ENCODE measurements around the gene SUMF1. TPM values are rescaled to one million over a fixed set of nuclear protein-coding genes. Genes with fewer than 3 reads are reported as not detected.
A peak's percentile ranks its signal among the peaks of the same experiment; 100 is the strongest.

The SUMF1 gene
- total RNA-seq, 1 experiment from 2014 or later = 87.0 TPM

- DNase-seq (ENCODE audit: low spot score) = no peak
These were observed 50.6 kb downstream of the SUMF1 start for GRCh38 chr3:4416427-4416945.

GRCh38 chr3:4413467-4413866 is 53.6 kb downstream of the SUMF1 start:
- DNase-seq (ENCODE audit: low spot score) = peak; percentile 28

DNA sequence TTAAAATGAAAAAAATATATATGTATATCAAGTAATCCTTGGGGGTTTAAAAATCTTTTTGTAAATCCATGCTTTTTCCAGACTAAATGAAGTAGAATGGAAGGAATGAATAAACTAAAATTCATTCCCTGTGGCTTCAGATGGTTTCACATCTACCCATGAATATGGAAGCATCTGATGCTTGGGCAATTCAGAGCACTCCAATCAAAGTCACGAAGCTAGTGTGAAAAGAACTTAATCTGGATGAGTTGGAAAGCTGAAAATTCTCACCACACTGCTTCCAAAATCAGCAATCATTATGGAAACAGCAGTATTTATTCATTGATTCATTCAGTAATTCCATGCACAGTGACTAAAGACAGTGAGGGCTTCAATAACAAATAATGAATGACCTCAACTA is 55.2 kb downstream of the SUMF1 start:
- DNase-seq (ENCODE audit: low spot score) = no peak

- no peak for DNase-seq (ENCODE audit: low spot score)
These were observed 55.8 kb downstream of the SUMF1 start for GRCh38 chr3:4411236-4411635.

DNA sequence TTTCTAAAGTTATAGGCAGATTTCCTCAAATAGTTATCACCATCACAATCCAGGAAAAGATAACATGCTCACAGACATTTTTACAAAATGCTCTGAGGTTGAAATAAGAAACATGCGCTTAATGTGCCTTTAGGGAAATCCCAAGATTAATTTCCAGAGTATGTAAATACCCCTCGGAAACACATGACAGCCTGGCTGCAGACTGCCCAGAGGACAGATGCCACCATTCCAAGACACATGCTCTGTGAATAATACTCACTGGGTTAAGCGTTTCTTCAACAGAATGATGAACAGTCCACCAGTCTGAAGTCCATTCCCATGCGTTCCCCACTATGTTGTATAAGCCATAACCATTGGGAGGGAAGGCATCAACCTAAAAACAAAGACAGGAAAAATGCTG is 56.5 kb downstream of the SUMF1 start:
- DNase-seq (ENCODE audit: low spot score) = no peak

DNA sequence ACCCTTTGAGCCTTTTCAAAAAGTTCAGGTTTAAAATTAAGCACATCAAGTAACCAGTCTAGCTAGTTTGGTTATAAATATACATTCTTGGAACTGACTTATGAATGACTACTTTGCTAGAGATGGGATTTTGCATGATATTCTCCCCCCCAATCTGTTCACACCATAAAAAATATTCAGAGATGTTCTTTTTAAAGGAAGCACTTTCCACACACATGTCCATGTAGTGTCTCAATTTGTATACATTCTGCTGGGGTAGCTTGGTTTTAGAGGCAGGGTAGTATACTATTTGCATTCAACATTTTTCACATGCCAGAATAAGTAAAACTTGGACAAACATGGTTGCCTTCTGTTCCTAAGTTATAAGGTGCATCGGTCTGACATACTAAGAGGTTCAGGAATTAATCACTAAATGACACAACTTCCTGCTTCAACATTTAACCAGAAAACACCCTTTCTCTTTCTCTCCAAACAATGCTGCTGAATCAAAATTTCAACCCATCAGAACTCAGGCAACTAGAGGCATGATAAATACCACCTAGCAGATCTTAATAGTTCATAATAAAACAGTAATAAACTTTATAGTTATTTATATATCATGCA is 57.0 kb downstream of the SUMF1 start:
- no peak for DNase-seq (ENCODE audit: low spot score)

- DNase-seq (ENCODE audit: low spot score) = no peak
These were observed 57.7 kb downstream of the SUMF1 start for GRCh38 chr3:4409415-4409814.

GRCh38 chr3:4408958-4409357 is 58.1 kb downstream of the SUMF1 start:
- no peak for DNase-seq (ENCODE audit: low spot score)

DNA sequence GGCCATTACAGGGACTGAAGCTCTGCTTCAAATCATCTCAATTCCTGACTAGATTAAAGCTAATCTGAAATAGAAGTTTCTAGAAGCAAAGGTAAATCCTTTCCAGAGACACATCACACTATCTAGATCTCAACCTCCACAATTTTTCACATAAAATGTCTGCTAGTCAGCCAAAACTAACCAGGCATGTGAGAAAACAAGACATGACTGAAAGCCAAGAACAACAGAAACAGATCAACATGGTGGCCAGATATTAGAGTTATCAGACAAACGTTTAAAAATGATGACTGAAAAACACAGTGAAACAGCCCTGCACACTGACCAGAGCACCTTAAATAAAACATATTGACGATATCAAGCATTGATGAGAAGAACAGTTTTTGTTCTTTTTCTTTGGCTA is 59.1 kb downstream of the SUMF1 start:
- no peak for DNase-seq (ENCODE audit: low spot score)

GRCh38 chr3:4406746-4407568 is 60.1 kb downstream of the SUMF1 start:
- DNase-seq (ENCODE audit: low spot score) = no peak

GRCh38 chr3:4404881-4405280 is 62.2 kb downstream of the SUMF1 start:
- DNase-seq (ENCODE audit: low spot score) = no peak

GRCh38 chr3:4401441-4401840 is 65.6 kb downstream of the SUMF1 start:
- DNase-seq (ENCODE audit: low spot score) = no peak

GRCh38 chr3:4399476-4399875 is 67.6 kb downstream of the SUMF1 start:
- no peak for DNase-seq (ENCODE audit: low spot score)

DNA sequence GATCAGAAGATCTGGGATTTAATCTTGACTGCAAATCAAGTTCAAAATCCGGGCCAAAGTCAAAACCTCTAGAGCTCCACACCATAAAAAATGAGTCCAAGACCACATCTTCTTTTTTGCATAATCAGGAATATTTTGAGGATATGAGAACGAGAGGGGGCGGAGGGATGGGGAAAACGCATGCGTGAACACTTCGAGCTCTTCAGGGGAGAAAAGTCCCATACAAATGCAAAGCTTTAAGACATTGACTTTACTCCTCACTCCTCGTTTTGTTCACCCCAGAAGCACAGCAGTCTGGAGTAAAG is 68.2 kb downstream of the SUMF1 start:
- no peak for DNase-seq (ENCODE audit: low spot score)

GRCh38 chr3:4398120-4398940 is 68.7 kb downstream of the SUMF1 start:
- no peak for DNase-seq (ENCODE audit: low spot score)

- DNase-seq (ENCODE audit: low spot score) = no peak
These were observed 69.6 kb downstream of the SUMF1 start for GRCh38 chr3:4397466-4397865.

DNA sequence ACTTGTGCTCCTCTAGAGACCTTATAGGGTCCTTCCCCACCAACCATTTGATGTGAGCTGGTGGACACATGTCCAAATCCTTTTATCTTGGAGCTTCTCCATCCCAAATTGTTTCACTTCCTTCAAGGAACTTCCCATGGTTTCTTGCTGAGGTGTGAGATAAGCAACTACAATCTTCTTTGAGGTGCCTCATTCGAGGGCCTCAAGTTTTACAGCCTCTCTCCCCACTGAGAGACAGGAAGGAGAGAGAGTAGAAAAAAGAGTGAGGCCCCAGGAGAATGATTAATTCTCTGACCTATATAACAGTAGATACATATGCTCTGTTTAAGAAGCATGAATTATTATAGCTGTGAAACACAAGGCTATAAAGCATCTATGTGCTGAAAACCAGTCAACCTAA is 70.5 kb downstream of the SUMF1 start:
- no peak for DNase-seq (ENCODE audit: low spot score)

- DNase-seq (ENCODE audit: low spot score) = no peak
These were observed 71.1 kb downstream of the SUMF1 start for GRCh38 chr3:4396006-4396405.

DNA sequence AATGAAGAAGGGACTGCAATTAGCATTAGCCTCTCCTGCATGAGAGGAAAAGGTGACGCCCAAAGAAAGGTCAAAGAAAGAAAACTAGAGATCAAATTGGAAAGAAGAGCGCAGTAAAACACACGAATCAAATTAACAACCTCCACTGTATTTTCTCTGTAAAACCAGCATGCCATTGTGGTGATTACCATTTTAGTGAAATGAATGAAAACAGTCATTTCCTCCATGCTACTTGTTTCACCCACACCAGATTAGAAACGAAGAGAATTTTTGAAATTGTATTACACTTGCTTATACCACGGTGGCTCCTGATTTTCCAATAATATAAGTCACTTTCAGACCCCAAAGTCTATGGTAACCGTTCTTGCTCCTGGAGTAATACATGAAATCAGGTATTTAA is 71.6 kb downstream of the SUMF1 start:
- no peak for DNase-seq (ENCODE audit: low spot score)

DNA sequence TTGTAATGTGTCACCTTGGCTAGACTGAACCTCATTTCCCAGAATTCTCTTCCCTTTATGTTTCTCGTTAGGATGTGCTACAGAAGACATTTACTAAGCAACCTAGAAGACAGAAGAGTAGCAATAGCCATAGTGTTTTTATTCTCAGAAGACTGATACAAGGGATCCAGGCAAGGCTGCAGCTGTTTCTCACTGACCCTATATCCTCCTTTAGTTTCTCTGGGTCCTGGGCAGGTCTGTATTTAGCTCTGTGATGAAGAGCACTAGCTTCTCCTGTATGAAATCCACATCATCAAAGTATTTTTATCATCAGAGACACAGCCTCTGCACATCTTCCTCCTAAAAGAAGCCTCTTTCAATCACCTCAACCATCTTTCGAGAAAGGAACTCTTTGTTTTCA is 72.5 kb downstream of the SUMF1 start:
- no peak for DNase-seq (ENCODE audit: low spot score)

DNA sequence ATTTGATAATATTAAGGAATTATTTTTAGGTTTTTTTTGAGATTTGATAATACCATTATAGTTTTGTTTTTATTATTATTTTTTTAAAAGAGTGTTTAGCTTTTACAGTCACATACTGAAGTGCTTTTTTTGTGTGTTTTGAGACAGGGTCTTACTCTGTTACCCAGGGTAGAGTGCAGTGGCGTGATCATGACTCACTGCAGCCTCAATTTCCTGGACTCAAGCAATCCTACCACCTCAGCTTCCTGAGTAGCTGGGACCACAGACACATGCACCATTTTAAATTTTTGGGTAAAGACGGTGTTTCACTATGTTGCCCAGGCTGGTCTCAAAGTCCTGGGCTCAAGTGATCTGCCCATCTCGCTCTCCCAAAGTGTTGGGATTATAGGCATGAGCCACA is 73.0 kb downstream of the SUMF1 start:
- DNase-seq (ENCODE audit: low spot score) = peak; percentile 28

DNA sequence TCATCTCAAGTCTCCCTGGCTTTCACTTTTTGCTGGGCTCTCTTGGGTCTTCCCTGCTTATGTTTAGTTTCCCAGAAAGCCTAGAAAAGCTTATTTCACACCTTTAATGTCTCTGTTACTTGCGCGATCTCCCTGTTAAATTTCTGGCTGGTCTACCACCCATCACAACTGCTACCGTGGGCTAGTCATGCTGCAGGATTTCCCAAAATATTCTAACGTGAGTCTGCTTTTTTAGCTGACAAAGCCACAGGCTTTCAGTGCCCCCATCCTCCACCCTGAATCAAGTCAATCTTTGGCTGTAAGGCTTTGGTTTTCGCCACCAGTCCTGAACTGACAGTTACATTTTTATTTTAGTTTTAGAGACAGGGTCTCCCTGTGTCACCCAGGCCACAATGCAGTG is 74.1 kb downstream of the SUMF1 start:
- no peak for DNase-seq (ENCODE audit: low spot score)

Measured in A172 (cell line).